Measurements from ENCODE around the gene PTPRR.

DNA sequence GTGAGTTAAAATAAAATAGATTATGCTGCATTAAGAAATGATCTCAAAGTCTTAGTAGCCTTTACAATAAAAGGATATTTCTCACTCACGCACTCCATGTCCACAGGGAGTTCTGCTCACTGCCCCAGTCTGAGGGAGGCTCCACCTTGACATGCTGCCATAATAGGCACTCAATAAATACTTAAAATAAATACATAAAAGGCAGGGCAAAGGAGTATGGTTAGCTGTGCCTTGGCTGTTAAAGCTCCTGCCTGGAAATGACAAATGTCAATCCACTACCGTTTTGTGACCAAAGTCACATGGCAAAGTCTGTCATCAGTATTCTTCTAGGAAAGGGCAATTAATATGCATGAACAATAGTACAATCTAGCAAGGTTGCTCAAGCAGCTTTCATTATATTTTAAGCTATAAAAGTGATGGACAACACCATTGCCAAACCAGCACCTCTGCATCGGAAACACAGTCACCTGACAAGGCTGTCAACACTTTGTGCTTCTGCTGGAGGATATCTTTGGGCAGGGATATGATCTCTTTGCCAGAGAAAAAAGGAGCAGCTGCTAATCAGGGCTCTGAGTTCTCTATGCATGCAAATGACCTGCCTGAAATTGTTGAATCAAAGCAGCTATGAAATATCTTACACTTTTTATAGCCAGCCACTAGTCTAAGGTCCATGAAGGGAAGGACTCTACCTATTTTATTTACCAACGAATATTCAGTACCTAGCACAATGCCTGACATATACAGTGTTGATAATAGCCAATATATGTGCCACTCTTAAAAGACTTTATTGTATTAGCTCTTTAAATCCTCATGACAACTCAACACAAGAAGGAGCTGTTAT lies 90.1 kb downstream of the PTPRR start:
- TF ChIP-seq CTCF (IDR thresholded peaks at IDR 0.05) (no peak), EP300 (IDR thresholded peaks at IDR 0.05) (no peak)

All from stomach (tissue), 4 donors.